HepG2 (cell line): ENCODE data around the gene SPSB2. TPM values are rescaled to one million over a fixed set of nuclear protein-coding genes. Genes with fewer than 3 reads are reported as not detected.
A peak's percentile ranks its signal among the peaks of the same experiment; 100 is the strongest.

Experiments used
- ATF2 ChIP-seq: sonication (generic); formaldehyde crosslinking; IDR thresholded peaks from 2 replicates; pipeline ENCODE4 v1.4.0; 2020; ENCODE audit warnings: missing genetic modification reagents
- ATF6 ChIP-seq: sonication (generic); formaldehyde crosslinking; conservative IDR thresholded peaks from 2 replicates; pipeline ENCODE4 v1.4.0; 2020; ENCODE audit warnings: missing genetic modification reagents
- HNRNPLL ChIP-seq: fragments of 200-400 bp; formaldehyde crosslinking; IDR thresholded peaks from 2 replicates; pipeline ENCODE4 v1.6.1; 2017; ENCODE audit warnings: mild to moderate bottlenecking, low read depth, low read length; ENCODE audit not compliant: poor library complexity, severe bottlenecking
- MED13 ChIP-seq: sonication (generic); formaldehyde crosslinking; IDR thresholded peaks from 2 replicates; pipeline ENCODE4 v1.5.0; 2020; ENCODE audit warnings: missing genetic modification reagents
- NFE2L1 ChIP-seq: sonication (generic); formaldehyde crosslinking; IDR thresholded peaks from 2 replicates; pipeline ENCODE4 v1.4.0; 2020; ENCODE audit warnings: missing genetic modification reagents, mild to moderate bottlenecking, borderline replicate concordance
- RXRB ChIP-seq: IDR thresholded peaks from 2 replicates; pipeline ENCODE4 v1.6.1; 2016; ENCODE audit warnings: borderline replicate concordance, missing genetic modification reagents, missing compliant biosample characterization
- TCF7 ChIP-seq: sonication (generic); IDR thresholded peaks from 2 replicates; pipeline ENCODE4 v1.6.1; 2016; ENCODE audit warnings: antibody characterized with exemption, low read depth
- ZNF18 ChIP-seq: sonication (generic); formaldehyde crosslinking; IDR thresholded peaks from 2 replicates; pipeline ENCODE4 v1.8.0; 2022; ENCODE audit warnings: mild to moderate bottlenecking, missing genetic modification reagents; ENCODE audit not compliant: insufficient replicate concordance
- polyA plus RNA-seq, 8 experiments: library from polyadenylated mRNA; depleted of rRNA in 3 of 8; stranded (reverse) in 7 of 8; unstranded in 1 of 8; fragments of >200 nt; fragmentation: Illumina TruSeq in 4 of 8; extraction: Trizol in 4 of 8; gene quantifications; 2 replicates each; pipeline versions ENCODE4 v1.2.1 to v1.2.3, GENCODE V29; 2011 to 2016; ENCODE audit warnings: low read depth in 4 of 8, missing spikeins in 1 of 8, mixed read lengths in 1 of 8; ENCODE audit not compliant: insufficient read depth in 1 of 8
- total RNA-seq, 5 experiments: library from RNA; depleted of rRNA; stranded (reverse); fragments of >200 nt; fragmentation: Illumina TruSeq; extraction: Trizol; gene quantifications; 2 replicates each; pipeline ENCODE4 v1.2.3, GENCODE V29; 2016; ENCODE audit warnings: low read depth in 1 of 5
- TF ChIP-seq, protein P1 (sequence below), 2 experiments: IDR thresholded peaks; 2 replicates each; pipeline ENCODE4 v1.6.1; 2011 to 2012; ENCODE audit warnings: low read length in 2 of 2, borderline replicate concordance in 1 of 2, low read depth in 1 of 2, mild to moderate bottlenecking in 1 of 2, moderate library complexity in 1 of 2
- TF ChIP-seq, protein P2 (sequence below): sonication (generic); formaldehyde crosslinking; IDR thresholded peaks from 2 replicates; pipeline ENCODE4 v1.4.0; 2020; ENCODE audit warnings: missing genetic modification reagents, borderline replicate concordance
- TF ChIP-seq, protein P3 (sequence below): sonication (generic); formaldehyde crosslinking; IDR thresholded peaks from 2 replicates; pipeline ENCODE4 v1.4.0; 2020; ENCODE audit warnings: missing genetic modification reagents

Gene SPSB2
- total and polyA plus RNA-seq, 2 of the 13 experiments (the other 11 are each of a cell fraction or from before 2014, with no cell fraction given): 2.0 to 6.2 TPM

GRCh38 chr12:6828781-6829535, 44.1 kb downstream of the SPSB2 start (continued):
- TF ChIP-seq ATF6 (no peak), ATF2 (CRISPR knock-in tag) (no peak), NFE2L1 (peak; percentile 60; the same call in 1 of the 2 replicates), HNRNPLL (peak; percentile 90), TCF7 (no peak), RXRB (no peak), MED13 (CRISPR knock-in tag) (no peak), ZNF18 (no peak)
- TF ChIP-seq, protein P1, sequence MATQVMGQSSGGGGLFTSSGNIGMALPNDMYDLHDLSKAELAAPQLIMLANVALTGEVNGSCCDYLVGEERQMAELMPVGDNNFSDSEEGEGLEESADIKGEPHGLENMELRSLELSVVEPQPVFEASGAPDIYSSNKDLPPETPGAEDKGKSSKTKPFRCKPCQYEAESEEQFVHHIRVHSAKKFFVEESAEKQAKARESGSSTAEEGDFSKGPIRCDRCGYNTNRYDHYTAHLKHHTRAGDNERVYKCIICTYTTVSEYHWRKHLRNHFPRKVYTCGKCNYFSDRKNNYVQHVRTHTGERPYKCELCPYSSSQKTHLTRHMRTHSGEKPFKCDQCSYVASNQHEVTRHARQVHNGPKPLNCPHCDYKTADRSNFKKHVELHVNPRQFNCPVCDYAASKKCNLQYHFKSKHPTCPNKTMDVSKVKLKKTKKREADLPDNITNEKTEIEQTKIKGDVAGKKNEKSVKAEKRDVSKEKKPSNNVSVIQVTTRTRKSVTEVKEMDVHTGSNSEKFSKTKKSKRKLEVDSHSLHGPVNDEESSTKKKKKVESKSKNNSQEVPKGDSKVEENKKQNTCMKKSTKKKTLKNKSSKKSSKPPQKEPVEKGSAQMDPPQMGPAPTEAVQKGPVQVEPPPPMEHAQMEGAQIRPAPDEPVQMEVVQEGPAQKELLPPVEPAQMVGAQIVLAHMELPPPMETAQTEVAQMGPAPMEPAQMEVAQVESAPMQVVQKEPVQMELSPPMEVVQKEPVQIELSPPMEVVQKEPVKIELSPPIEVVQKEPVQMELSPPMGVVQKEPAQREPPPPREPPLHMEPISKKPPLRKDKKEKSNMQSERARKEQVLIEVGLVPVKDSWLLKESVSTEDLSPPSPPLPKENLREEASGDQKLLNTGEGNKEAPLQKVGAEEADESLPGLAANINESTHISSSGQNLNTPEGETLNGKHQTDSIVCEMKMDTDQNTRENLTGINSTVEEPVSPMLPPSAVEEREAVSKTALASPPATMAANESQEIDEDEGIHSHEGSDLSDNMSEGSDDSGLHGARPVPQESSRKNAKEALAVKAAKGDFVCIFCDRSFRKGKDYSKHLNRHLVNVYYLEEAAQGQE (IDR thresholded peaks at IDR 0.05; ENCODE audit: borderline replicate concordance in 1 of 2, low read depth in 1 of 2, low read length in 2 of 2): no peak
- TF ChIP-seq, protein P2, sequence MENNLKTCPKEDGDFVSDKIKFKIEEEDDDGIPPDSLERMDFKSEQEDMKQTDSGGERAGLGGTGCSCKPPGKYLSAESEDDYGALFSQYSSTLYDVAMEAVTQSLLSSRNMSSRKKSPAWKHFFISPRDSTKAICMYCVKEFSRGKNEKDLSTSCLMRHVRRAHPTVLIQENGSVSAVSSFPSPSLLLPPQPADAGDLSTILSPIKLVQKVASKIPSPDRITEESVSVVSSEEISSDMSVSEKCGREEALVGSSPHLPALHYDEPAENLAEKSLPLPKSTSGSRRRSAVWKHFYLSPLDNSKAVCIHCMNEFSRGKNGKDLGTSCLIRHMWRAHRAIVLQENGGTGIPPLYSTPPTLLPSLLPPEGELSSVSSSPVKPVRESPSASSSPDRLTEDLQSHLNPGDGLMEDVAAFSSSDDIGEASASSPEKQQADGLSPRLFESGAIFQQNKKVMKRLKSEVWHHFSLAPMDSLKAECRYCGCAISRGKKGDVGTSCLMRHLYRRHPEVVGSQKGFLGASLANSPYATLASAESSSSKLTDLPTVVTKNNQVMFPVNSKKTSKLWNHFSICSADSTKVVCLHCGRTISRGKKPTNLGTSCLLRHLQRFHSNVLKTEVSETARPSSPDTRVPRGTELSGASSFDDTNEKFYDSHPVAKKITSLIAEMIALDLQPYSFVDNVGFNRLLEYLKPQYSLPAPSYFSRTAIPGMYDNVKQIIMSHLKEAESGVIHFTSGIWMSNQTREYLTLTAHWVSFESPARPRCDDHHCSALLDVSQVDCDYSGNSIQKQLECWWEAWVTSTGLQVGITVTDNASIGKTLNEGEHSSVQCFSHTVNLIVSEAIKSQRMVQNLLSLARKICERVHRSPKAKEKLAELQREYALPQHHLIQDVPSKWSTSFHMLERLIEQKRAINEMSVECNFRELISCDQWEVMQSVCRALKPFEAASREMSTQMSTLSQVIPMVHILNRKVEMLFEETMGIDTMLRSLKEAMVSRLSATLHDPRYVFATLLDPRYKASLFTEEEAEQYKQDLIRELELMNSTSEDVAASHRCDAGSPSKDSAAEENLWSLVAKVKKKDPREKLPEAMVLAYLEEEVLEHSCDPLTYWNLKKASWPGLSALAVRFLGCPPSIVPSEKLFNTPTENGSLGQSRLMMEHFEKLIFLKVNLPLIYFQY (CRISPR knock-in tag): no peak
- TF ChIP-seq, protein P3, sequence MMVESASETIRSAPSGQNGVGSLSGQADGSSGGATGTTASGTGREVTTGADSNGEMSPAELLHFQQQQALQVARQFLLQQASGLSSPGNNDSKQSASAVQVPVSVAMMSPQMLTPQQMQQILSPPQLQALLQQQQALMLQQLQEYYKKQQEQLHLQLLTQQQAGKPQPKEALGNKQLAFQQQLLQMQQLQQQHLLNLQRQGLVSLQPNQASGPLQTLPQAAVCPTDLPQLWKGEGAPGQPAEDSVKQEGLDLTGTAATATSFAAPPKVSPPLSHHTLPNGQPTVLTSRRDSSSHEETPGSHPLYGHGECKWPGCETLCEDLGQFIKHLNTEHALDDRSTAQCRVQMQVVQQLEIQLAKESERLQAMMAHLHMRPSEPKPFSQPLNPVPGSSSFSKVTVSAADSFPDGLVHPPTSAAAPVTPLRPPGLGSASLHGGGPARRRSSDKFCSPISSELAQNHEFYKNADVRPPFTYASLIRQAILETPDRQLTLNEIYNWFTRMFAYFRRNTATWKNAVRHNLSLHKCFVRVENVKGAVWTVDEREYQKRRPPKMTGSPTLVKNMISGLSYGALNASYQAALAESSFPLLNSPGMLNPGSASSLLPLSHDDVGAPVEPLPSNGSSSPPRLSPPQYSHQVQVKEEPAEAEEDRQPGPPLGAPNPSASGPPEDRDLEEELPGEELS (CRISPR knock-in tag): no peak
